K562 treated with DMSO at 1 percent for 48 hours (cell line): ENCODE measurements around the gene CBLL1. TPM values are rescaled to one million over a fixed set of nuclear protein-coding genes. Genes with fewer than 3 reads are reported as not detected.

Source experiments
- total RNA-seq: library from RNA; unstranded; fragments of 300-600 nt; gene quantifications from 2 replicates; pipeline ENCODE4 v1.2.3, GENCODE V29; 2022; ENCODE audit warnings: low replicate concordance; ENCODE audit errors: extremely low read depth

Gene CBLL1, protein sequence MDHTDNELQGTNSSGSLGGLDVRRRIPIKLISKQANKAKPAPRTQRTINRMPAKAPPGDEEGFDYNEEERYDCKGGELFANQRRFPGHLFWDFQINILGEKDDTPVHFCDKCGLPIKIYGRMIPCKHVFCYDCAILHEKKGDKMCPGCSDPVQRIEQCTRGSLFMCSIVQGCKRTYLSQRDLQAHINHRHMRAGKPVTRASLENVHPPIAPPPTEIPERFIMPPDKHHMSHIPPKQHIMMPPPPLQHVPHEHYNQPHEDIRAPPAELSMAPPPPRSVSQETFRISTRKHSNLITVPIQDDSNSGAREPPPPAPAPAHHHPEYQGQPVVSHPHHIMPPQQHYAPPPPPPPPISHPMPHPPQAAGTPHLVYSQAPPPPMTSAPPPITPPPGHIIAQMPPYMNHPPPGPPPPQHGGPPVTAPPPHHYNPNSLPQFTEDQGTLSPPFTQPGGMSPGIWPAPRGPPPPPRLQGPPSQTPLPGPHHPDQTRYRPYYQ
- total RNA-seq: not detected in 2 replicates

DNA sequence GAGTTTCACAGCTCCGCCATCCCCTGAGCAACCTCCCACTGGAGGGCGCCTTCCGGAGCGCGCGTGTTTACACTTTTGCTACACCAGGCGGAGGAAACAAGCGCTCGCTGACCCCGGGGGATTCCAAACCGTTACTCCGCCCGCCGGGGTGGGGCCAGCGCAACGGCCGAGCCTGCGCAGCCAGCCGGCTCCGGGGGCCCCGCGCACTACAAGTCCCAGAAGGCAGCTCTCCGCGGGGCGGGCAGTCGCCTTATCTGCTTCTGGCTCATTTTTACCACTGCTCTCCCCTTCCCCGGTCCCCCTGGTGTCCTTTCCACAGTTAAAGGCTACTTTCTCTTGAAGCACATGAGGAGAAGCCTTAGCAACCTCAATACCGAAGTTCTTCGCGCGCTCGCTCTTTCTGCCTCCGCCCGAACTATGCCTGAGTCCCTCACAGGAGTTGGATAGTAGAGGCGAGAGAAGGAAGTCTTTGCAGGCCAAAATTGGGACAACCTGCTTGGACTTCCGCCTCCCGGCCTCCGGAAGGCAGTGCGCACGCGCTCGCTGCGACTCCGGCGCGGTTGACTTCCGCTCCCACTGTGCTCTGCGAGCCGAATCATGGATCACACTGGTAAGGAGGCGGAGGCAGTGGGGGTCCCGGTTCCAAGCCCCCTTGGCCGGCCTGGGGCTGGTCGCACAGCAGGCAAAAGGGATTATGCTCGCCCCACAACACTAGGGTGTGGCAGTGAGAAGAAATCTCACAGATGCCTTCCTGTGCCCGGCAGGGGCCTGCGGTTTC lies at the start of gene CBLL1:
TSS of gene CBLL1 (plus strand) at position 576 of the 778 bp plus-strand sequence. CDS start at position 598, 22 bp downstream.

GRCh38 chr7:107803009-107803610 lies 59.2 kb downstream of the CBLL1 start, which contains the start of gene SLC26A3:
Gene SLC26A3 (minus strand): TSS chr7:107803223. CDS start chr7:107794509, 8,714 bp downstream.

Other genes starting within 250 kb of the CBLL1 start
- gene COG5, start 180.2 kb upstream of the CBLL1 start, total RNA-seq: not detected in 2 replicates
- not detected in 2 replicates for gene DUS4L, start 180.2 kb upstream of the CBLL1 start, total RNA-seq
- gene BCAP29, start 163.9 kb upstream of the CBLL1 start, total RNA-seq: not detected in 2 replicates
- gene SLC26A4, start 83.3 kb upstream of the CBLL1 start, total RNA-seq: not detected in 2 replicates
- gene SLC26A3, start 59.1 kb downstream of the CBLL1 start, total RNA-seq: not detected in 2 replicates
- gene DLD, start 147.0 kb downstream of the CBLL1 start, total RNA-seq: not detected in 2 replicates